ENCODE data around the gene TRAPPC3.

The TRAPPC3 gene

GRCh38 chr1:36099681-36100341 lies 49.5 kb downstream of the TRAPPC3 start (continued):
- TF ChIP-seq ZNF654 (tag by site-specific recombination; IDR thresholded peaks at IDR 0.05; ENCODE audit: low read depth) (peak; percentile 93), ZNF48 (tag by site-specific recombination; IDR thresholded peaks at IDR 0.05) (no peak), ZNF169 (tag by site-specific recombination; IDR thresholded peaks at IDR 0.05) (no peak), KLF9 (tag by site-specific recombination; IDR thresholded peaks at IDR 0.05; ENCODE audit: low read depth) (peak; percentile 52), ZNF701 (tag by site-specific recombination; IDR thresholded peaks at IDR 0.05) (no peak), ZNF114 (tag by site-specific recombination; IDR thresholded peaks at IDR 0.05) (no peak), ZBTB49 (tag by site-specific recombination; IDR thresholded peaks at IDR 0.05; ENCODE audit: low read depth) (no peak), ZBTB7A (tag by site-specific recombination; IDR thresholded peaks at IDR 0.05; ENCODE audit: low read depth) (no peak), ZBTB44 (tag by site-specific recombination; IDR thresholded peaks at IDR 0.05) (no peak), ZNF621 (tag by site-specific recombination; IDR thresholded peaks at IDR 0.05) (no peak), FEZF1 (tag by site-specific recombination; IDR thresholded peaks at IDR 0.05) (no peak), PRDM1 (tag by site-specific recombination; IDR thresholded peaks at IDR 0.05) (no peak), PRDM10 (tag by site-specific recombination; IDR thresholded peaks at IDR 0.05) (no peak), ZNF155 (tag by site-specific recombination; IDR thresholded peaks at IDR 0.05) (no peak), CTCF (tag by site-specific recombination; IDR thresholded peaks at IDR 0.05) (peak; percentile 85), ZNF138 (tag by site-specific recombination; IDR thresholded peaks at IDR 0.05; ENCODE audit: borderline replicate concordance) (no peak), KLF17 (tag by site-specific recombination; IDR thresholded peaks at IDR 0.05) (peak; percentile 37; the same call in 1 of the 2 replicates), ZNF16 (tag by site-specific recombination; IDR thresholded peaks at IDR 0.05; ENCODE audit: low read depth) (no peak), SP3 (tag by site-specific recombination; IDR thresholded peaks at IDR 0.05) (no peak), ZBTB26 (tag by site-specific recombination; optimal IDR thresholded peaks at IDR 0.05) (no peak), ZNF335 (tag by site-specific recombination; conservative IDR thresholded peaks at IDR 0.05) (no peak), SP2 (tag by site-specific recombination; IDR thresholded peaks at IDR 0.05) (no peak)
